Activated naive CD4-positive, alpha-beta T cell treated with Interleukin-2 at 50 U/mL for 16 hours (primary cell): Measurements from ENCODE around the gene NEK9.

Source experiments
- DNase-seq: peaks from one replicate; pipeline ENCODE4 v3.0.0-alpha.2; 2020

NEK9 gene

DNA sequence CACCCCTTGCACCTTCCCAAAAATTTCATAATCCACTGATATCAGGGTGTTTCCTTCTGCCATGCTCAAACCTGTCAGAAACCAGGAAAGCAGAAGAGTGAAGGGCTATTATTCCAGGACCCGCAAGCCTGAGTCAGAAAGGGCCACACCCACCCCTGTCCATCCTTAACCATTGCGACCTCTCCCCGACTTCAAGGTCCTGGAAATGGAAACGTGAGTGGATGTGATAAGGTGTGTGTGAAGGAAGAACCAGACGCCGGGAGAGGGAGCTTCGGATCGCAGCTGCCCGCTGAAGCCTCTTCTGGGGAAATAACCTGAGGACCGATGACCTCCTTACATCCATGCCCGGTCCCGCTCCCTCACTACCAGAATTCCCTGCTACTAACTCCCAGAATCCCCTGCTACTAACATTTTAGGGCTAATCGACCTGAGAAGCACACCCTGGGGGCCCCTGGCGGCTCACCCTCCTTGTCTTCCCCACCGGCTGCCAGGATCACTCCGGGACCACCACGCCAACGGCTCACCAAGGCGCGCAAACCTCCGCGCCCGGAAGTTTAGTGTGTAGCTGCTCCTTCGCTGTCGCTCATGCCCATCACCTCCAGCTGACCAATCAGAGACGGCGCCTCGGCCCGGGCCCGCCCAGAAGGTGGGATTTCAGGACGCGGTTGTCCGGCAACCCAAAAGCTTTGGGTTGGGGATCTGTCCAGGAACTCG is 63.2 kb downstream of the NEK9 start, which contains the start of gene ACYP1:
TSS of gene ACYP1 (minus strand) at position 534 of the 714 bp plus-strand sequence. CDS start at position 63, 471 bp downstream.
- peak; percentile 94 for DNase-seq

DNA sequence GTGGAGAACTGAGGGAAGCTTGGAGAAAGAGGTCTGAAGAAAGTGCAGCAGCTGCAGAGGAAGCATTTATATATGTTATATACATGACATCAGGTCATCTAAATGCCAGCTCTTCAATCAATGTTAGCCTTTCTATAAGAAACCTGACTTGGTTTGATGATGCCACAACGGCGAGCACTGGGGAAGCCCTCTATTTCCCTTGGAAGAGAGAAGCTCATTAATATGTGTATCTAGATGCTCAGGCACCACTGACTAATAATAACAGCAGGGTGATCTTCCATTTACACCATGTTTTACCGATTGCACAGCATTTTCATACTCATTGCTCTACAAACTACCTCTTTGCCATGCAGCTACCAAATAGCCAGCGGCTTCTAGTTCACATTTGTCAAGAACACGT is 63.8 kb downstream of the NEK9 start:
- no peak for DNase-seq

DNA sequence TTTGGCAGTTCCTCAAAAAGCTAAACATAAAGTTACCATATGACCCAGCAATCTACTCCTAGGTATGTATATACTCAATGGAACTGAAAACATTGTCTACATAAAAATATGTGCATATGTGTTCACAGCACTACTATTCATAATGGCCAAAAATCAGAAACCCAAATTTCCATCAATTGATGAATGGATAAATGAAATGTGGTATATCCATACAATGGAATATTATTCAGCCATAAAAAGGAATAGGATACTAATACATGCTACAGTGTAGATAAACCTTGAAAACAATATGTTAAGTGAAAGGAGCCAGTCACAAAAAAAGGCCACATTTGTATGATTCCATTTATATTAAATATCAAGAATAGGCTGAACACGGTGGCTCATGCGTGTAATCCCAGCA is 66.4 kb downstream of the NEK9 start:
- DNase-seq: no peak

DNA sequence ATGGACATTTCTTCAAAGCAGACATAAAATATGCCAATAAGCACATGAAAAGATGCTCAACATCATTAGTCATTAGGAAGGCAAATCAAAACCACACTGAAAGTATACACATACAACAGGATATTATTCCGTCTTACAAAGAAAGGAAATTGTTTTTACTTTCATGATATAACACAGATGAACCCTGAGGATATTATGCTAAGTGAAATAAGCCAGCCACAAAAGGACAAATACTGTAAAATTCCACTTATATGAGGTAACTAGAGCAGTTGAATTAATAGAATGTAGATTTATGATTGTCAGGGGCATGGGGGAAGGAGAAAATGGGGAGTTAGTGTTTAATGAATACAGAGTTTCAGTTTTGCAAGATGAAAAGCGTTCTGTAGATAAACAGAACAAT is 67.2 kb downstream of the NEK9 start:
- no peak for DNase-seq

DNA sequence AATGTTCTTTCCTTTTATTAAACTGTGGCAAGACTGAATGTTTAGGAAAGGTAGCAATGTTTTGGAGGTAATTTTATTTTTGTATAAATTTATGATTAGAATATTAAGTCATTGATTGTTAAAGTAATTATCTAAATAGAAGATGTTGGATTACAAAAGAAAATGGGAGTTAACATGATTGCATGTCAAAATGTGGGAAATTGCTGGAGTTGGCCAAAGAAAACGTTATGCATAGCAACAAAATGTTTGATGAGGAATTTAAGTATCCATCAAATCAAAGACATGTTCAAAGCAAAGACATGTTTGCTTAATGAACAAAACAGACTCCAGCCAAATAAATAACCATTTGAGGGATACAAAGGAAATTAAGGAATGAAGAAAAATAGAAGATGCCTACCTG is 72.4 kb downstream of the NEK9 start:
- DNase-seq: no peak

DNA sequence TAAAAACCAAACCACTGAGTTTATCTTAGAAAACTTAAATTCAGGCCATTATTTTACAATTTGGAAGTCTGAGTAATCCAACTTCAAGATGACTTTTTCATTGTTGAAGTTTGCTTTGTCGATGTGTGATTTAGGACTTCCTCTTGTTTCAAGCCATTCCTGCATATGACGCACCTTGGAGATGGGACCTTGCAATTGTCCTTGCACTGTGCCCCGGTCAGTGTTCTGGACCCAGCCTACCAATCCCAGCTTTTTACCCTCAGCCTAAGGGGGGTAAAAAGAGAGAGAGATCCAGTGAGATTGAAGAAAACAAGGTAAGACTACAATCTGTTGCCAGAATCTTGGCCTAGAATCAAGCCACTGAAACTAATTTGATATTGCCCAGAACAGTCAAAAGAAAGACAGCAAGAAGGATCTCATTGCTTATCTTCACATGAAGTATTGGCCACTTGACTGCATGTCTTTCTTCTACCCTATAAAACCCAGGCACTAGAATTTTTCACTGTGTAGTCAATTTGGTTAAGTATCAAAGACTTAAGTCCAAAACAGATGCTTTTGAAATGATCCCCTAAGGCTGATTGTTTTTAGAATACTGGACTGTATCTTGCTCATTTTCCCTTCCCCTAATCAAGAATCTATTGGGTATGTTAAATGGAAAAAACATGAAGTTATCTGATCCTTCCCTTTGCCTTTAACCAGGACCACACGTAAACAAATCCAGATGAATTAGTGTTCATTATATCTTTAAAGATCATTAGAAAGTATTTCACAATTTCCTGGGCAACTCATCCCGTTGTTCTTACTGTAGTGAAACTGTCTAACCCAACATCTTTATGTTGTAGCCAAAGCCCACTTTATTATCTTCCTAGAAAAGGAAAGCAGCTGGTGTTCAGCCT is 73.2 kb downstream of the NEK9 start:
- no peak for DNase-seq

DNA sequence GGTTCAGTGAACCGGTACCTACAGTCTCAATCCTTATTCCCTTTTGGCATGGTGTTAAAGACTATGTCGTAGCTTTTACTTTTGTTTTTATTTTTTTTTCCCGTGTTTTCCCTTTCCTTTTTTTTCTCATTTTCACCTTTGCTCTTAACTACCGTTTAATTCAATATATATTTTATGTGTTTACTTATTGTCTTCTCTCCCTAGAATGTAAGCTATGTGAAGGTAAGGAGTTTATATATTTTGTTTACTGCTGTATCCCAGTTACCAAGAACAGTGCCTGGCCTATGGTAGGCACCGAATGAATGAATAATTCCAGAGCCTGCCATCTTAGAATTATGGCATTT is 75.3 kb downstream of the NEK9 start:
- DNase-seq: no peak

DNA sequence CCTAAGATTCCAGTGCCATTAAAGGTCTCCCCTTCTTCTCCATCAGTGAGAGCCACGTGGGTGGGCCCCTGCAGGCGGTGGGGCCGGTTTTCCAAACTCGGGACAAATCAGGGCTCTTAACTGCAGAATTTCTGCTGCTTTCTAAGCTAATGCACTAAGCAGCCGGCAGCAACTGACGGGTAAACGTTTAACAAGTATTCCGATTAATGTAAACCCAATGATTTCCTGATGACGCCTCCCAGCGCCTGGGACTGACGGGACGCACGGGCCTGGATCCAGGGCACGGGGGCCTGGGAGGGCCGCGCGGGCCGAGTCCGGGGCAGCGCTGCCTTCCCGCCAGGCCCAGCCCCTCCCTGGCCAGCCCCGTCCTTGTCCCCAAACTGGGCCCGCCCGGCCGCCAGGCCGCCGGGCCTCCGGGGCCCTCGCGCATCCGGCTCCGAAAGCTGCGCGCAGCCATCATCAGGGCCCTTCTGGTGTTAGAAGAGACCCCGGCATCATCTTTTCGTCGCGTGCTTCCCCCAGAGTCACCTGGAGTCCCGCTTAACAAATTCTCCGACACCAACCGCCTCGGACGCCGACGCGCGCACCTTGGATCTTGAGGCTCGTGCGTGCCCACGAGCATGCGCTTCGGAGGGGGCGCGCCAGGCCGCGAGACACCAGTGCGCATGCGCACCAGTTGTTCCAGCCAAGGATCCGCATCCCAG is 75.8 kb downstream of the NEK9 start, which contains the start of gene MLH3:
TSS of gene MLH3 (minus strand) at position 616 of the 704 bp plus-strand sequence. CDS start 1,812 bp downstream, outside the sequence.
- DNase-seq: peak; percentile 79

DNA sequence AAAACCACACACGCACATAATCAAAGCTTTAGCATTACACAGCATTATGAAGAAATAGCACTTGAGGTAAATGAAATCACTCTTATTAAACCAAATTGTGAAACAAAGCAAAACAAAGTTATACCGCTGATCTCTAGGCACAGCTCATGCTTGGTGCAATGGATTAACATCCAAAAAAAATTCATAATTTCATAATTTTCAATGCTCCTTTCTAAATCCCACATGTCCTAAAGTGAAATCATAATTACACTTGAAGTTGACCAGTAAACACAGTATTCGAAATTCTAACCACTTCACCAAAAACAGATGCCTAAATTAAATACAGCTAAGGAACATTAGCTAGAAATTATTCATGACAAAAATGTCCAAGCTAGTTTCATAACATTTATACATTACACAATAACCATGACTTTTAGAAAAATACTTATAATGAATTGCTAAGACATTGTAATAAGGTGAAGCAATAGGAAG is 77.1 kb downstream of the NEK9 start:
- DNase-seq: no peak

DNA sequence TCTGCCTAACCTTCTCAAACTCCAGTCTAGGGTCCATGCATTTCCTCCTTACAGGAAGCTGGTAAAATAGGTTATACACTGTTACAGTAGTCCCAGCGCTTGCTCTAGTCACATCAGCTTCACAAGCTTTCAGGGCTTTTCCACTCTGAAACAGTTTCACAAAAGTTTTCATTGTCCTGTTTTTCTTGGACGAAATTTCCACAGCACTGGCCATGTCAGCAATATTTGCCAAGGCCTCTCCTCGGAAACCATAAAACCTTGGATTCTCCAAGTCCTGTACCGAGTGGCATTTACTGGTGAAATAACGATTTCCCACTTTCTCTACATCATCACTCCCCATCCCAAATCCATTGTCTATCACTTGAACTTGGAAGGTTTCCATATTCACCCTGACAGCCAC is 77.7 kb downstream of the NEK9 start:
- no peak for DNase-seq

DNA sequence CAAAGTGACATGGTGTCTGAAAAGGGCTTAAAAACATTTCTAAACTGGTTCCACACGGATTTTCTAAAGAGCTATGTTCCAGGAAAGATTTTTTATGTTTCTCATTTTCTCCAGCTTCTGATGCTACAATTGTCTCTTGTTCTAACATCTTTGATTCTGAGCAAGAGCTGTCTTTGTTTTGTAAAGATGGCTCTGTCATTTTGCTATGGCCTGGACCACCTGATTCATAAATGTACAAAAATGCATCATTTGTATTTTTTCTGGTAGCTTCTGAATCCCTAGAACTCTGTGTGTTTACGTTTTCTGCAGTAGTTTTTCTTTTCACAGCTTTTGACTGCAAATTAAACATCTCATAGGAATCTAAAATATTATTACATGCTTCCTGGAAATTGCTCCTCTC is 78.7 kb downstream of the NEK9 start:
- DNase-seq: no peak

DNA sequence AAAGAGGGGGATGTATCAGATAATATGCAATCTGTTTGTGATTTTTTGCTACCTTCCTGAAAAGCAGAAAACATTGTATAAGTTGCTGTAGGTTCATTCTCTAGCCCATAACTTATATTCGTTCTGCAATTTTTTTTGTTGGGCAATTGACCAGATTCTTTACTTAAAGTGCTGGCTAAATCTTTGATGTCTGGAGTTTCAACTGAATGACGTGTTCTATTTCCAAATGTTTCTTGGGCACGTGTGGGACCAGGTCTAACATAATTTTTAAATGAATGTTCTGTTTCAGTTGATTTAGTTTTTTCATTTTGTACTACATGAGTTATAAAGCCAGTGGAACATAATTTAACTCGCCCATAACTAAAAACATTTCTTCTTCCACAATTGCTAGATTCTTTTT is 79.3 kb downstream of the NEK9 start:
- DNase-seq: no peak

DNA sequence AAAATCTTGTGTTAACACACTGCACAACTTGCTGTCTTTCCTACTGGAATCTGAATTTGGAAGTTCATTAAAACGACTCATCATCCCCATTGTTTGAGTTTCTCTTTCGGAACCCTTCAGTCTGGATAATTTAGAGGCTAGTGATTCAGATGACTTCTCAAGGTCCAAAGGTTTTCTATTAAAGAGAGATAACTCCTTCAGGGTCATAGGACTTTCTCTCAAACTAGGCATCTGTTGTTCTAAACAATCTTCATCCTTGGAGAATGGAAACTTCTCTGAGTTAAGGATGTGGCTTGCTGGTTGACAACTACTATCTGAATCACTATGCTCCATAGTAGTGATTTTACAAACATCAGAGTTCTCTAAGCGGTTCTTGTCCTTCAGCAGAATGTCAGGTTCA is 79.9 kb downstream of the NEK9 start:
- DNase-seq: no peak

DNA sequence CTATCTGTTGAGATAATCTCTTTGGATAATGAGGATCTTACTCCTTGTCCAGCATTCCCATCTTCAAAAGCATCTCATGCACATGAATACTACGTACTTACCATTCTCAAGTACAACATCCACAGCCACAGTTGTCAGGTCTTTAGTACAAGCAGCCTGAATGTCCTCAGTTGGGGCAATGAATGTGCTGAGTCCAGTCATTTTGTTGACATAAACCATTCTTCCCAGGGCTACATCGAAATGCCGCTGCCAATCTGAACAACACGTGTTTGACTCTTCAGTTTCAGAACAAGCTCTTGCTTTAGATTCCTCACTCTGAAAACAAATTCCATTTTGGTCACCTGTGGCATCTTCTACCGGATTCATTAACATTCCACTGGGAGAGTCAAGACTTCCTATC is 80.6 kb downstream of the NEK9 start:
- DNase-seq: no peak

DNA sequence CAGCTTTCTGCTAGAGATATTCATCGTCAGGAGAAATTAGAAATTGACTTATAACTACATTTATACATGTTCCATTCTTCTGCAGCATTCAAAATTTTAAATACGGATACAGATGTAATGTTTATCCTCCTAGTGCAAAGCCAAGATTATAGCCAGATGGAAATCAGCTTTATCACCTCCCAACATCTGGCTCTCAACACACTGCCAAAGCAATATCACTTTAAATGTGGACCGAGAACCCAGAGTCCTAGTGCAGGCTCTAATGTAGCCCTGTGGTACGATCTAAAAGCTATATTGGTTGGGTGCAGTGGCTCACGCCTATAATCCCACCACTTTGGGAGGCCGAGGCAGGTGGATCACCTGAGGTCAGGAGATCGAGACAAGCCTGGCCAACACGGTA is 82.1 kb downstream of the NEK9 start:
- DNase-seq: no peak

DNA sequence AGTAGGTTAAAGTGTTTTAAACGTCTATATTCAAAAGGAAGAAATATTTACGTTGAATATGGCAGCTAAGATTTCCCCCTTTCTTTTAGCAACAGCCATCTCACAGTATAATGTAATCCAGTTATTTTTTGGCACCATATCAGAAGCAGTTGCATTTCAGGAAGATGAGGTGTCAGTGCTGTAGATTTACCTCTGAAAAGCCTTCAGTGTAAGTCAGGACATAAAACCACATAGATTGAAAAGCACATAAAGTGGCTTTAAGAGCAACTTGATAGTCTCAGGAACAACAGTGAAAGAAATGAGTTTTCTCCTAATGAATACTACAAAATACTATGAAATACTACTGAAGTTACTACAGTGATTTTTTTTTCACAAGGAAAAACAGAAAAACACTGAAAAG is 82.5 kb downstream of the NEK9 start:
- no peak for DNase-seq

DNA sequence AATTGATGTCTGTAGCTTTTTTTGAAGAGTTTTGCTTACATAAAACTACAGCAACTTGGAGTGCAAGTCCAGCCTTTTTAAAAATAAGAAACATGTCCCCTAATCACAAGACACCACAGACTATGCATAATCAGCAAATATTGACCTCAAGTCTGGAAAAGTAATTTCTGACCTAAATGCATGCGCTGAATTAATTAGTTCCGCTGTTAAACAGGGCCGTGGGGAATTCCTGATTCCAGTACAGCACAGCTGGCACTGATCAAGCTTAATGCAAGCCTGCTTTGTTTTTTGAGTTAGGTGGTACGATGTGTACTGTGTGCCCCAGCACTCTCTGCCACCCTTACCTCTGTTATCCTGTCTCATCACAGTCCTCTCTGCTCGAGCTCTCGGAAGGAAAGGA is 84.8 kb downstream of the NEK9 start:
- DNase-seq: no peak

DNA sequence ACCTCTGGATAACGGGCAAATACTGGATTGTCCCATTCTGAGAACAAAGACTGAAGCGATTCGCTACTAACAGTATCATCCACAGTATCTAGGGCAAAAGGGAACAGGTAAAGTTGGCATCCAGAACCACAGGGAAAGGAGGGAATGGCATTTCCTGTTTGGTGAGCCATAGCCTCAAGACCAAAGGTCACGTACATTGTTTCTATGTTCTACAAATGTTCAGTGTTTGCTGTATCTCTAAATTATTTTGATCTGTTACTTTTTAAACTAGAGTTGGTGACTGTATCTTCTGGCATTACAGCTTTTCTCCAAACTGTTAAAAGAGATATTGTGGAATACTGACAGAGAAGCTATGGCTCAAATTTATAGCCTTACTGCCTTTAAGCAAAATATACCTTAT is 85.2 kb downstream of the NEK9 start:
- DNase-seq: no peak

DNA sequence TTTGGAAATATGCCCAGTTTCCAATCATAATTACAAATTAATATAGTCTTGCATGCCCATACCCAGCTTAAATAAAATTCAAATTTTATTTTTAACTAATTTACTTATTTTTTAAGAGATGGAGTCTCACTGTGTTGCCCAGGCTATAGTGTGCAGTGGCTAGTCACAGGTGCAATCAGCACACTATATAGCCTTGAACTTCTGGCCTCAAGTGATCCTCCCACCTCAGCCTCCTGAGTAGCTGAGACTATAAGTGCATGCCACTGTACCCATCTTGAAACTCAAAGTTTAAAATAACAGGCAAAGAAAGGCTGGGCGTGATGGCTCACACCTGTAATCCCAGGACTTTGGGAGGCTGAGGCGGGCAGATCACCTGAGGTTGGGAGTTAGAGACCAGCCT is 85.9 kb downstream of the NEK9 start:
- DNase-seq: no peak

DNA sequence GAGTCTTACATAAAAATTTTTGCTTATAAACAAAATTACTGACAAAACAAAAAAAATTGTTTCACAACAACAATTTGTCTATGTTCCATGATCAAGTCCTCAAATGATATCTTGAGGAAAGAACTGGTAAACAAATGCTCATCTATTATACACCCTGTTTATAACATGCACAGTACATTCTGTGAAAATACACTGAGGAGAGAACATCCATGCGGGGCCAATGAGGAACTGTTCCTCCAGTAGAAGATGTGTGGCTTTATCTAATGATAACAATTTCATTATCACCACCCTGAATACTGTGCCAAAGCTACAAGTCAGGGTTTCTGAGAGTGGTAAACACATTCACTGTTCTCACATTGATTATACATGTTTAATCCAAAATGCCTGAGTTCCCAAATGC is 86.3 kb downstream of the NEK9 start:
- no peak for DNase-seq

DNA sequence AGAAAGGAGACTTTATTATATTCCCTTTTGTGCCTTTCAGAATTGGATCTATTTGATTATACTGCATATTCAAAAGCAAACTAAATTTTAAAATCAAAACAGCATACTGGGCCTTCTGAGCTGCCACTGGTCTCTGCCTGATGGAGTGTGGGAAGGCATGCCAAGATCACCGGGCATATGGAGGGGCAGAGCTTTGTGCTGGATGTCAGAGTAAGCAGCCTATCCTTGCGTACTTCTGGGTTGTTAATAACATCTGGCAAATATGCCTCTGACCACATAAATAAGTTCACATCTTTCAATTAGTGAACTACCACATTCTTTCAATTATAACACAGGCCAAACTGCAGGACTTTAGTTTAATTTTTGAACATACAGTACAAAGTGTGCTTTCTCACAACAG is 93.9 kb downstream of the NEK9 start:
- DNase-seq: no peak

DNA sequence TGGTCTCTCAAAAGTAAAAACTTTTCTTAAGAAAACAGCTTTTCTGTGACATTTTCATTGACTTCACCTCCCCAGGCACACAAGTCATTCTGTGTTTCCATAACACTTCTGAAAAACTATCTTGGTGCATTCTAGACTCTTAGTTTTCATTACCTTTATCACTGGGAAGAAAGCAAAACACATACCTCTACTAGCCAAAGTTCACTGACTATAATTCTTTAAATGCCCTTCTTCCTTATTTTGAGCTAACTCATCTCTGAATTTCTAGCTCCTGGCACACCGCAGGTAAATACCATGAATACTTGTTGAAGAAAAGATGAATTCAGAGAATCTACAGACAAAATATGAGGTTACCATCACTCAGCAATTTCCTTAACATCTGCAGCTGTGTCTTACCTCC is 96.7 kb downstream of the NEK9 start:
- DNase-seq: no peak
